HepG2 (cell line): ENCODE data around the gene MYO15A. TPM values are rescaled to one million over a fixed set of nuclear protein-coding genes. Genes with fewer than 3 reads are reported as not detected.

Experiments used
- BCL6 ChIP-seq: IDR thresholded peaks from 2 replicates; pipeline ENCODE4 v1.6.1; 2016; ENCODE audit warnings: missing genetic modification reagents, missing compliant biosample characterization
- CHD2 ChIP-seq: IDR thresholded peaks from 2 replicates; pipeline ENCODE4 v1.6.1; 2011; ENCODE audit warnings: low read depth, low read length, improper control_type of control experiment
- CREM ChIP-seq, 2 experiments: sonication (generic) in 1 of 2; formaldehyde crosslinking in 1 of 2; IDR thresholded peaks; 2 replicates each; pipeline versions ENCODE4 v1.4.0 to v1.6.1; 2016 to 2020; ENCODE audit warnings: antibody characterized with exemption in 1 of 2, mild to moderate bottlenecking in 1 of 2, missing genetic modification reagents in 1 of 2
- LCORL ChIP-seq, 2 experiments: fragments of 450-650 bp in 1 of 2; sonication (generic) in 1 of 2; formaldehyde crosslinking in 1 of 2; IDR thresholded peaks; 2 replicates each; pipeline versions ENCODE4 v1.5.0 to v1.6.1; 2017 to 2020; ENCODE audit warnings: antibody characterized with exemption in 1 of 2, missing genetic modification reagents in 1 of 2
- ZNF333 ChIP-seq: sonication (generic); formaldehyde crosslinking; IDR thresholded peaks from 2 replicates; pipeline ENCODE4 v1.4.0; 2020; ENCODE audit warnings: mild to moderate bottlenecking, missing genetic modification reagents, borderline replicate concordance
- ZNF510 ChIP-seq: sonication (generic); formaldehyde crosslinking; IDR thresholded peaks from 2 replicates; pipeline ENCODE4 v1.4.0; 2020; ENCODE audit warnings: low read depth, mild to moderate bottlenecking, missing genetic modification reagents
- polyA plus RNA-seq, 8 experiments: library from polyadenylated mRNA; depleted of rRNA in 3 of 8; stranded (reverse) in 7 of 8; unstranded in 1 of 8; fragments of >200 nt; fragmentation: Illumina TruSeq in 4 of 8; extraction: Trizol in 4 of 8; gene quantifications; 2 replicates each; pipeline versions ENCODE4 v1.2.1 to v1.2.3, GENCODE V29; 2011 to 2016; ENCODE audit warnings: low read depth in 4 of 8, missing spikeins in 1 of 8, mixed read lengths in 1 of 8; ENCODE audit not compliant: insufficient read depth in 1 of 8
- total RNA-seq, 5 experiments: library from RNA; depleted of rRNA; stranded (reverse); fragments of >200 nt; fragmentation: Illumina TruSeq; extraction: Trizol; gene quantifications; 2 replicates each; pipeline ENCODE4 v1.2.3, GENCODE V29; 2016; ENCODE audit warnings: low read depth in 1 of 5
- TF ChIP-seq, protein P1 (sequence below): sonication (generic); formaldehyde crosslinking; IDR thresholded peaks from 2 replicates; pipeline ENCODE4 v1.4.0; 2020; ENCODE audit warnings: mild to moderate bottlenecking, missing genetic modification reagents
- TF ChIP-seq, protein P2 (sequence below): IDR thresholded peaks from 2 replicates; pipeline ENCODE4 v1.6.1; 2016; ENCODE audit warnings: control low read depth
- TF ChIP-seq, protein P3 (sequence below): sonication (generic); formaldehyde crosslinking; IDR thresholded peaks from 2 replicates; pipeline ENCODE4 v1.4.0; 2020; ENCODE audit warnings: missing genetic modification reagents
- TF ChIP-seq, protein P4 (sequence below): sonication (generic); formaldehyde crosslinking; IDR thresholded peaks from 2 replicates; pipeline ENCODE4 v1.4.0; 2020; ENCODE audit warnings: missing genetic modification reagents
- TF ChIP-seq, protein P5 (sequence below): conservative IDR thresholded peaks from 2 replicates; pipeline ENCODE4 v1.6.1; 2018; ENCODE audit warnings: missing genetic modification reagents
- TF ChIP-seq, protein P6 (sequence below): IDR thresholded peaks from 2 replicates; pipeline ENCODE4 v1.6.1; 2016; ENCODE audit warnings: missing compliant biosample characterization, missing genetic modification reagents, borderline replicate concordance

The MYO15A gene
- total and polyA plus RNA-seq, 2 of the 13 experiments (the other 11 are each of a cell fraction or from before 2014, with no cell fraction given) = 0.07 to 0.20 TPM

DNA sequence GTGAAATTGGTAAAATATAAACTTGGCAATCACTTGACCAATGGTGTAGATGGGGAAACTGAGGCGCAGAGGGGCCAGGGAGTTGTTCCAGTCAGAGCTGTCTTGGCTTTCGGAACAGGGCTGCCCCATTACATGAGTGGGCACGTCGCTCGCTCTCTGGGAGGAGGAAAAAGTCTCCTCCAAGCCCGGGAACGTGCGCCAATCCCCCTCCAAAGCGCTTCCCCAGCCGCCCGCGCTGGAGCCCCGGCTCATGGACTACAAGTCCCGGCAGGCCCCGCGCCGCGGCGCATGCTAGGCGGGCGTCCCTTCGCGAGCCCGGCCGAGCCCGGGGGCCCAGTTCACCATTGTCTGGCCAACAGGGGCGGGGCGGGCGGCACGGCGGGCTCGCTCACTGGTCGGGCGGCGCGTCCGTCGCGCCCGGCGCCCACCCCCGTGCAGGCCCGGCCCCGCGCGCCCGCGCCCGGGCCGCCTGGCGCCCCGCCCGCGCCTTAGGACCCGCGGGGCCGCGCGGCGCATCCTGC is 116.6 kb downstream of the MYO15A start, which contains the start of gene LLGL1 (continued):
- TF ChIP-seq, protein P1, sequence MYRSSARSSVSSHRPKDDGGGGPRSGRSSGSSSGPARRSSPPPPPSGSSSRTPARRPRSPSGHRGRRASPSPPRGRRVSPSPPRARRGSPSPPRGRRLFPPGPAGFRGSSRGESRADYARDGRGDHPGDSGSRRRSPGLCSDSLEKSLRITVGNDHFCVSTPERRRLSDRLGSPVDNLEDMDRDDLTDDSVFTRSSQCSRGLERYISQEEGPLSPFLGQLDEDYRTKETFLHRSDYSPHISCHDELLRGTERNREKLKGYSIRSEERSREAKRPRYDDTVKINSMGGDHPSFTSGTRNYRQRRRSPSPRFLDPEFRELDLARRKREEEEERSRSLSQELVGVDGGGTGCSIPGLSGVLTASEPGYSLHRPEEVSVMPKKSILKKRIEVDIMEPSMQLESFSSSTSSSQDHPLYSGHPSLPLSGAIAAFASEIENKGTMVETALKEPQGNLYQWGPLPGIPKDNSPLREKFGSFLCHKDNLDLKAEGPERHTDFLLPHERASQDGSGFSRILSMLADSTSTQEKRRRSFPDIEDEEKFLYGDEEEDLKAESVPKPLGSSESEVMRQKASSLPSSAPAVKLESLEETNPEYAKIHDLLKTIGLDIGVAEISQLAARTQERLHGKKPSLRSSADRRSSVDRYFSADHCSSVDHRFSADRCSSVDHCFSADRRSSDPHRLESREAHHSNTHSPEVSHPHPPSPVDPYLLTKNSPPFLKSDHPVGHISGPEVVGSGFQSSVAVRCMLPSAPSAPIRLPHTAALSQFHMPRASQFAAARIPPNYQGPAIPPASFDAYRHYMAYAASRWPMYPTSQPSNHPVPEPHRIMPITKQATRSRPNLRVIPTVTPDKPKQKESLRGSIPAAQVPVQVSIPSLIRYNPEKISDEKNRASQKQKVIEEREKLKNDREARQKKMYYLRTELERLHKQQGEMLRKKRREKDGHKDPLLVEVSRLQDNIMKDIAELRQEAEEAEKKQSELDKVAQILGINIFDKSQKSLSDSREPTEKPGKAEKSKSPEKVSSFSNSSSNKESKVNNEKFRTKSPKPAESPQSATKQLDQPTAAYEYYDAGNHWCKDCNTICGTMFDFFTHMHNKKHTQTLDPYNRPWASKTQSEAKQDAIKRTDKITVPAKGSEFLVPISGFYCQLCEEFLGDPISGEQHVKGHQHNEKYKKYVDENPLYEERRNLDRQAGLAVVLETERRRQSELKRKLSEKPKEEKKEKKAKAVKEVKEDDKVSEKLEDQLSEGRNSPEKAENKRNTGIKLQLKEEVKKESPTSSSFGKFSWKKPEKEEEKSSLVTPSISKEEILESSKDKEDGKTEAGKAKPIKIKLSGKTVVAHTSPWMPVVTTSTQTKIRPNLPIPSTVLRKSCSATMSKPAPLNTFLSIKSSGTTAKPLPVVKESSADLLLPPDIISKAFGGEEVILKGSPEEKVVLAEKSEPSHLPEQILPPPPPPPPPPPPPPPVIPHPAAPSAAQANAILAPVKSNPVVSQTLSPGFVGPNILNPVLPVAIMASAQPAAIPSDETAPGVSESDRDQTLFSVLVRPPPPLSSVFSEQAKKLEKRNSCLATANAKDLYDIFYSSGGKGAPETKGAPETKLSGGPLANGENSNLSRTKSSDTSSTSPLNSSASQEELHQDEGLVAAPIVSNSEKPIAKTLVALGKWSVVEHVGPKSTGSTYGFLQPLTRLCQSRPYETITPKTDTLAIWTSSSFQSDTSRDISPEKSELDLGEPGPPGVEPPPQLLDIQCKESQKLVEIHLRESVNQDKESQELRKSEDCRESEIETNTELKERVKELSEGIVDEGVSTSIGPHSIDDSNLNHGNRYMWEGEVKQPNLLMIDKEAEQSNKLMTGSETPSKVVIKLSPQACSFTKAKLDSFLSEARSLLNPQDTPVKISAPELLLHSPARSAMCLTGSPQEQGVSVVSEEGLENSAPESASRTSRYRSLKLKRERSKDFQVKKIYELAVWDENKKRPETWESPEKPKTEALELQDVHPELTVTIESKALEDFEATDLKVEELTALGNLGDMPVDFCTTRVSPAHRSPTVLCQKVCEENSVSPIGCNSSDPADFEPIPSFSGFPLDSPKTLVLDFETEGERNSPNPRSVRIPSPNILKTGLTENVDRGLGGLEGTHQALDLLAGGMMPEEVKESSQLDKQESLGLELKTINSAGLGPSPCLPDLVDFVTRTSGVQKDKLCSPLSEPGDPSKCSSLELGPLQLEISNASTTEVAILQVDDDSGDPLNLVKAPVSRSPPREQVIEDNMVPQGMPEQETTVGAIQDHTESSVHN (CRISPR knock-in tag) = 0 out of 2 replicates have a peak, but pooled peaks have one; percentile 13
- TF ChIP-seq LCORL (IDR thresholded peaks at IDR 0.05) (no peak), LCORL (CRISPR knock-in tag; IDR thresholded peaks at IDR 0.05) (0 out of 2 replicates have a peak, but pooled peaks have one; percentile 19), ZNF333 (CRISPR knock-in tag) (no peak), BCL6 (CRISPR knock-in tag) (peak; percentile 18; the same call in 1 of the 2 replicates), CHD2 (0 out of 2 replicates have a peak, but pooled peaks have one; percentile 13), CREM (IDR thresholded peaks at IDR 0.05) (0 out of 2 replicates have a peak, but pooled peaks have one; percentile 8), CREM (CRISPR knock-in tag; IDR thresholded peaks at IDR 0.05) (no peak), ZNF510 (CRISPR knock-in tag) (no peak)
- TF ChIP-seq, protein P2, sequence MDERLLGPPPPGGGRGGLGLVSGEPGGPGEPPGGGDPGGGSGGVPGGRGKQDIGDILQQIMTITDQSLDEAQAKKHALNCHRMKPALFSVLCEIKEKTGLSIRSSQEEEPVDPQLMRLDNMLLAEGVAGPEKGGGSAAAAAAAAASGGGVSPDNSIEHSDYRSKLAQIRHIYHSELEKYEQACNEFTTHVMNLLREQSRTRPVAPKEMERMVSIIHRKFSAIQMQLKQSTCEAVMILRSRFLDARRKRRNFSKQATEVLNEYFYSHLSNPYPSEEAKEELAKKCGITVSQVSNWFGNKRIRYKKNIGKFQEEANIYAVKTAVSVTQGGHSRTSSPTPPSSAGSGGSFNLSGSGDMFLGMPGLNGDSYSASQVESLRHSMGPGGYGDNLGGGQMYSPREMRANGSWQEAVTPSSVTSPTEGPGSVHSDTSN (CRISPR knock-in tag) = peak; percentile 43; the same call in 1 of the 2 replicates
- TF ChIP-seq, protein P3, sequence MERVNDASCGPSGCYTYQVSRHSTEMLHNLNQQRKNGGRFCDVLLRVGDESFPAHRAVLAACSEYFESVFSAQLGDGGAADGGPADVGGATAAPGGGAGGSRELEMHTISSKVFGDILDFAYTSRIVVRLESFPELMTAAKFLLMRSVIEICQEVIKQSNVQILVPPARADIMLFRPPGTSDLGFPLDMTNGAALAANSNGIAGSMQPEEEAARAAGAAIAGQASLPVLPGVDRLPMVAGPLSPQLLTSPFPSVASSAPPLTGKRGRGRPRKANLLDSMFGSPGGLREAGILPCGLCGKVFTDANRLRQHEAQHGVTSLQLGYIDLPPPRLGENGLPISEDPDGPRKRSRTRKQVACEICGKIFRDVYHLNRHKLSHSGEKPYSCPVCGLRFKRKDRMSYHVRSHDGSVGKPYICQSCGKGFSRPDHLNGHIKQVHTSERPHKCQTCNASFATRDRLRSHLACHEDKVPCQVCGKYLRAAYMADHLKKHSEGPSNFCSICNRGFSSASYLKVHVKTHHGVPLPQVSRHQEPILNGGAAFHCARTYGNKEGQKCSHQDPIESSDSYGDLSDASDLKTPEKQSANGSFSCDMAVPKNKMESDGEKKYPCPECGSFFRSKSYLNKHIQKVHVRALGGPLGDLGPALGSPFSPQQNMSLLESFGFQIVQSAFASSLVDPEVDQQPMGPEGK (CRISPR knock-in tag) = peak; percentile 58
- TF ChIP-seq, protein P4, sequence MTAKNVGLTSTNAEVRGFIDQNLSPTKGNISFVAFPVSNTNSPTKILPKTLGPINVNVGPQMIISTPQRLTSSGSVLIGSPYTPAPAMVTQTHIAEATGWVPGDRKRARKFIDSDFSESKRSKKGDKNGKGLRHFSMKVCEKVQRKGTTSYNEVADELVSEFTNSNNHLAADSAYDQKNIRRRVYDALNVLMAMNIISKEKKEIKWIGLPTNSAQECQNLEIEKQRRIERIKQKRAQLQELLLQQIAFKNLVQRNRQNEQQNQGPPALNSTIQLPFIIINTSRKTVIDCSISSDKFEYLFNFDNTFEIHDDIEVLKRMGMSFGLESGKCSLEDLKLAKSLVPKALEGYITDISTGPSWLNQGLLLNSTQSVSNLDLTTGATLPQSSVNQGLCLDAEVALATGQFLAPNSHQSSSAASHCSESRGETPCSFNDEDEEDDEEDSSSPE = 0 out of 2 replicates have a peak, but pooled peaks have one; percentile 43
- TF ChIP-seq, protein P5, sequence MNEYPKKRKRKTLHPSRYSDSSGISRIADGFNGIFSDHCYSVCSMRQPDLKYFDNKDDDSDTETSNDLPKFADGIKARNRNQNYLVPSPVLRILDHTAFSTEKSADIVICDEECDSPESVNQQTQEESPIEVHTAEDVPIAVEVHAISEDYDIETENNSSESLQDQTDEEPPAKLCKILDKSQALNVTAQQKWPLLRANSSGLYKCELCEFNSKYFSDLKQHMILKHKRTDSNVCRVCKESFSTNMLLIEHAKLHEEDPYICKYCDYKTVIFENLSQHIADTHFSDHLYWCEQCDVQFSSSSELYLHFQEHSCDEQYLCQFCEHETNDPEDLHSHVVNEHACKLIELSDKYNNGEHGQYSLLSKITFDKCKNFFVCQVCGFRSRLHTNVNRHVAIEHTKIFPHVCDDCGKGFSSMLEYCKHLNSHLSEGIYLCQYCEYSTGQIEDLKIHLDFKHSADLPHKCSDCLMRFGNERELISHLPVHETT (CRISPR knock-in tag) = 0 out of 2 replicates have a peak, but pooled peaks have one; percentile 11
- TF ChIP-seq, protein P6, sequence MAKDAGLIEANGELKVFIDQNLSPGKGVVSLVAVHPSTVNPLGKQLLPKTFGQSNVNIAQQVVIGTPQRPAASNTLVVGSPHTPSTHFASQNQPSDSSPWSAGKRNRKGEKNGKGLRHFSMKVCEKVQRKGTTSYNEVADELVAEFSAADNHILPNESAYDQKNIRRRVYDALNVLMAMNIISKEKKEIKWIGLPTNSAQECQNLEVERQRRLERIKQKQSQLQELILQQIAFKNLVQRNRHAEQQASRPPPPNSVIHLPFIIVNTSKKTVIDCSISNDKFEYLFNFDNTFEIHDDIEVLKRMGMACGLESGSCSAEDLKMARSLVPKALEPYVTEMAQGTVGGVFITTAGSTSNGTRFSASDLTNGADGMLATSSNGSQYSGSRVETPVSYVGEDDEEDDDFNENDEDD (CRISPR knock-in tag) = peak; percentile 49; the same call in 1 of the 2 replicates
